ENCODE measurements around the gene APBB2.
"Not testable (repeated sequence)": the region's sequence is repeated elsewhere in the genome, so short reads cannot be mapped to it uniquely, and the experiment has no call there.

APBB2 gene

GRCh38 chr4:41155194-41155830 lies 59.0 kb downstream of the APBB2 start:
- DNase-seq = no peak

- DNase-seq = no peak
Observed at GRCh38 chr4:41154814-41155177, 59.5 kb downstream of the APBB2 start.

GRCh38 chr4:41154010-41154813 lies 60.1 kb downstream of the APBB2 start:
- DNase-seq = no peak

GRCh38 chr4:41150401-41150800 lies 63.9 kb downstream of the APBB2 start:
- DNase-seq = no peak

- DNase-seq = not testable (repeated sequence)
Observed at GRCh38 chr4:41149568-41149967, 64.8 kb downstream of the APBB2 start.

GRCh38 chr4:41148931-41149330 lies 65.4 kb downstream of the APBB2 start:
- DNase-seq = no peak

GRCh38 chr4:41148292-41148691 lies 66.0 kb downstream of the APBB2 start:
- no peak for DNase-seq

- DNase-seq = not testable (repeated sequence)
Observed at GRCh38 chr4:41147570-41147969, 66.8 kb downstream of the APBB2 start.

- no peak for DNase-seq
Observed at GRCh38 chr4:41146716-41147506, 67.4 kb downstream of the APBB2 start.

- DNase-seq = no peak
Observed at GRCh38 chr4:41146196-41146595, 68.1 kb downstream of the APBB2 start.

GRCh38 chr4:41145571-41146078 lies 68.7 kb downstream of the APBB2 start:
- DNase-seq = no peak

- DNase-seq = no peak
Observed at GRCh38 chr4:41144812-41145211, 69.5 kb downstream of the APBB2 start.

GRCh38 chr4:41144040-41144379 lies 70.3 kb downstream of the APBB2 start:
- no peak for DNase-seq

- DNase-seq = no peak
Observed at GRCh38 chr4:41143311-41144039, 70.9 kb downstream of the APBB2 start.

- DNase-seq = no peak
Observed at GRCh38 chr4:41142376-41143310, 71.7 kb downstream of the APBB2 start.

GRCh38 chr4:41141900-41142299 lies 72.4 kb downstream of the APBB2 start:
- DNase-seq = no peak

GRCh38 chr4:41140410-41140809 lies 73.9 kb downstream of the APBB2 start:
- no peak for DNase-seq

- DNase-seq = no peak
Observed at GRCh38 chr4:41137879-41138278, 76.5 kb downstream of the APBB2 start.

- no peak for DNase-seq
Observed at GRCh38 chr4:41136456-41136855, 77.9 kb downstream of the APBB2 start.

GRCh38 chr4:41135801-41136200 lies 78.5 kb downstream of the APBB2 start:
- DNase-seq = no peak

GRCh38 chr4:41134581-41134980 lies 79.8 kb downstream of the APBB2 start:
- no peak for DNase-seq

All from activated CD4-positive, alpha-beta T cell treated with anti-CD3 and anti-CD28 coated beads, Interleukin-2, amount 50 U/mL, for 48 hours (primary cell).